Measurements from ENCODE around the gene MPP1.

DNA sequence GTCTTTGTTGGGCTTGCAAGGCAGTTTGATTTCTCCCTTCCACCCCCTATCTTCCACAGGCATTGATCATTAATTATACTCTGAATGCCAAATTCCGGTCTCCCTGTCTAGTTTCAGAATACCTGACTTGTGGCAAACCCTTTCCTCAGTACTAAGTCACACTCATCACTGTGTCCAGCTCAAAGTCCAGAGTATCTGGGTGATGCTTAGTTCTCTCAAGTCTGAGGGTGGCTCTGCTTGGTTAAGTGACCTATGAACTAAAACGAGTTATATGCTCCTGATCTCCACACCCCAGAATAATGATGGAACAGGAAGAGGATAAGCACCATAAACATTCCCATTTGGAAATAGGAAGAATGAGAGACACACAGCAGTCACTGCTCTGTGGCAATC, 22.7 kb upstream of the MPP1 start:
- no peak for TF ChIP-seq TEAD4 (IDR thresholded peaks at IDR 0.05)
- TF ChIP-seq, protein P1, sequence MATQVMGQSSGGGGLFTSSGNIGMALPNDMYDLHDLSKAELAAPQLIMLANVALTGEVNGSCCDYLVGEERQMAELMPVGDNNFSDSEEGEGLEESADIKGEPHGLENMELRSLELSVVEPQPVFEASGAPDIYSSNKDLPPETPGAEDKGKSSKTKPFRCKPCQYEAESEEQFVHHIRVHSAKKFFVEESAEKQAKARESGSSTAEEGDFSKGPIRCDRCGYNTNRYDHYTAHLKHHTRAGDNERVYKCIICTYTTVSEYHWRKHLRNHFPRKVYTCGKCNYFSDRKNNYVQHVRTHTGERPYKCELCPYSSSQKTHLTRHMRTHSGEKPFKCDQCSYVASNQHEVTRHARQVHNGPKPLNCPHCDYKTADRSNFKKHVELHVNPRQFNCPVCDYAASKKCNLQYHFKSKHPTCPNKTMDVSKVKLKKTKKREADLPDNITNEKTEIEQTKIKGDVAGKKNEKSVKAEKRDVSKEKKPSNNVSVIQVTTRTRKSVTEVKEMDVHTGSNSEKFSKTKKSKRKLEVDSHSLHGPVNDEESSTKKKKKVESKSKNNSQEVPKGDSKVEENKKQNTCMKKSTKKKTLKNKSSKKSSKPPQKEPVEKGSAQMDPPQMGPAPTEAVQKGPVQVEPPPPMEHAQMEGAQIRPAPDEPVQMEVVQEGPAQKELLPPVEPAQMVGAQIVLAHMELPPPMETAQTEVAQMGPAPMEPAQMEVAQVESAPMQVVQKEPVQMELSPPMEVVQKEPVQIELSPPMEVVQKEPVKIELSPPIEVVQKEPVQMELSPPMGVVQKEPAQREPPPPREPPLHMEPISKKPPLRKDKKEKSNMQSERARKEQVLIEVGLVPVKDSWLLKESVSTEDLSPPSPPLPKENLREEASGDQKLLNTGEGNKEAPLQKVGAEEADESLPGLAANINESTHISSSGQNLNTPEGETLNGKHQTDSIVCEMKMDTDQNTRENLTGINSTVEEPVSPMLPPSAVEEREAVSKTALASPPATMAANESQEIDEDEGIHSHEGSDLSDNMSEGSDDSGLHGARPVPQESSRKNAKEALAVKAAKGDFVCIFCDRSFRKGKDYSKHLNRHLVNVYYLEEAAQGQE (IDR thresholded peaks at IDR 0.05; ENCODE audit: low read depth) = no peak
- TF ChIP-seq TAF1 (IDR thresholded peaks at IDR 0.05; ENCODE audit: low read depth) = no peak
